Measurements from ENCODE around the gene EGLN3. TPM values are rescaled to one million over a fixed set of nuclear protein-coding genes. Genes with fewer than 3 reads are reported as not detected.

The EGLN3 gene
- total RNA-seq, 1 experiment from 2014 or later = 9.5 TPM

DNA sequence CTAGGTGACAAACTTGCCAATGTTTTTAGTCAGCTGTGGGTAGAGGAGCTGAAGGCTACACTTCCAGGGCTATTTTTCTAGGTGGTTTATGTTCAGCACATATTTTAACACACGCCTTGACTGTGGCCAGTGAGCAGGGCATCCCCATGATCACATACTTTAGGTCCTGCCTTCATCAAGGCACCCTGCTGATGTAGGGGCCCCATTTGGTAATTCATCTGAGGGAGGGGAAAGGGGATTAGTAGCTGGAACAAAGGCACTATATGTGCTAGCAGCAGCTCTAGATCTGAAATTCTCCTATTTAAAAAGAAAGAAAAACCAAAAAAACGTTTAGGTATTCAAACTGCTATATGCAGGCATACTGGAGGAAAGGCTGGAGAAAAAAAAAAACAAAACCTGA, 14.5 kb downstream of the EGLN3 start:
- ChIA-PET POLR2A (no interaction called here), CTCF (no interaction called here)
- Mint-ChIP-seq H3K36me3 (ENCODE audit: insufficient read depth, unreplicated experiment) (no peaks in the 10 kb centered on the region), H3K4me1 (ENCODE audit: low read depth, unreplicated experiment) (peaks cover 4% of the 10 kb centered on the region), H3K4me3 (ENCODE audit: unreplicated experiment) (no peak overlapping the region), H3K9me3 (ENCODE audit: unreplicated experiment) (no peaks in the 10 kb centered on the region), H3K27ac (ENCODE audit: unreplicated experiment) (no peak overlapping the region), H3K27me3 (ENCODE audit: insufficient read depth, unreplicated experiment) (no peaks in the 10 kb centered on the region)
- H3K4me1 ChIP-seq = peaks cover 7% of the 10 kb centered on the region
- TF ChIP-seq, protein P1, sequence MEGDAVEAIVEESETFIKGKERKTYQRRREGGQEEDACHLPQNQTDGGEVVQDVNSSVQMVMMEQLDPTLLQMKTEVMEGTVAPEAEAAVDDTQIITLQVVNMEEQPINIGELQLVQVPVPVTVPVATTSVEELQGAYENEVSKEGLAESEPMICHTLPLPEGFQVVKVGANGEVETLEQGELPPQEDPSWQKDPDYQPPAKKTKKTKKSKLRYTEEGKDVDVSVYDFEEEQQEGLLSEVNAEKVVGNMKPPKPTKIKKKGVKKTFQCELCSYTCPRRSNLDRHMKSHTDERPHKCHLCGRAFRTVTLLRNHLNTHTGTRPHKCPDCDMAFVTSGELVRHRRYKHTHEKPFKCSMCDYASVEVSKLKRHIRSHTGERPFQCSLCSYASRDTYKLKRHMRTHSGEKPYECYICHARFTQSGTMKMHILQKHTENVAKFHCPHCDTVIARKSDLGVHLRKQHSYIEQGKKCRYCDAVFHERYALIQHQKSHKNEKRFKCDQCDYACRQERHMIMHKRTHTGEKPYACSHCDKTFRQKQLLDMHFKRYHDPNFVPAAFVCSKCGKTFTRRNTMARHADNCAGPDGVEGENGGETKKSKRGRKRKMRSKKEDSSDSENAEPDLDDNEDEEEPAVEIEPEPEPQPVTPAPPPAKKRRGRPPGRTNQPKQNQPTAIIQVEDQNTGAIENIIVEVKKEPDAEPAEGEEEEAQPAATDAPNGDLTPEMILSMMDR (IDR thresholded peaks at IDR 0.05; ENCODE audit: insufficient read depth in 1 of 2, low read depth in 1 of 2, low read length in 1 of 2, severe bottlenecking in 1 of 2, unreplicated experiment in 1 of 2) = no peak
- intact Hi-C loops (cut with micrococcal nuclease; ENCODE audit: unreplicated experiment) = no loop called here
- no peaks in the 10 kb centered on the region for H3K27me3 ChIP-seq (replicated peaks; ENCODE audit: control insufficient read depth, insufficient read depth, low read length)
- no TSS peak for BruUV-seq (replicated peaks)
- no peaks in the 10 kb centered on the region for H3K9me3 ChIP-seq
- no peak overlapping the region for H3K4me3 ChIP-seq (ENCODE audit: low read depth, low read length)
- DNase-seq = no peak
- H3K36me3 ChIP-seq (ENCODE audit: control insufficient read depth, insufficient read depth, low read length) = no peaks in the 10 kb centered on the region

DNA sequence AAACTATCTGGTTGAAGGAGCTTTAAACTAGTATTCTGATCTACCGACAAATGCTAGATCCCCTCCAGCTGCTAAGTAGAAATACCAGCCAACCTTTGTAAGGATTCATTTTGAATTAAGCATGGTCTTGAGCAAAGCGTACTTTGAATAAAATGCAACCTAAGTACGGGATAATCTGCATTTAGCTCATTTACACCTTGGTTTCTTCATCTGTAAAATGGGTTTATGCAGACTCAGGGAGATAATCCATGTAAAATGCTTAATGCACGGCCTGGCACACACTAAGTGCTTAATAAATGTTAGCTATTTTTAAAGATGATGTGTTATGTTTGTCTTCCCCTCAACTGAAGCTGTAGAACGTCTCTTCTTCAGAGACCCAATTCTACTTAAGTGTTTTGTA, 15.9 kb downstream of the EGLN3 start:
- no peak for DNase-seq
- H3K4me1 ChIP-seq = peaks cover 7% of the 10 kb centered on the region
- peaks cover 2% of the 10 kb centered on the region for H3K36me3 Mint-ChIP-seq (ENCODE audit: insufficient read depth, unreplicated experiment)
- no peak overlapping the region for H3K4me3 Mint-ChIP-seq (ENCODE audit: unreplicated experiment)
- BruUV-seq (replicated peaks) = no TSS peak
- intact Hi-C loops (cut with micrococcal nuclease; ENCODE audit: unreplicated experiment) = no loop called here
- TF ChIP-seq, protein P1 (IDR thresholded peaks at IDR 0.05; ENCODE audit: insufficient read depth in 1 of 2, low read depth in 1 of 2, low read length in 1 of 2, severe bottlenecking in 1 of 2, unreplicated experiment in 1 of 2) = no peak
- H3K4me3 ChIP-seq (ENCODE audit: low read depth, low read length) = no peak overlapping the region
- H3K36me3 ChIP-seq (ENCODE audit: control insufficient read depth, insufficient read depth, low read length) = no peaks in the 10 kb centered on the region
- H3K27ac Mint-ChIP-seq (ENCODE audit: unreplicated experiment) = no peak overlapping the region
- H3K27me3 Mint-ChIP-seq (ENCODE audit: insufficient read depth, unreplicated experiment) = no peaks in the 10 kb centered on the region
- H3K27me3 ChIP-seq (replicated peaks; ENCODE audit: control insufficient read depth, insufficient read depth, low read length) = no peaks in the 10 kb centered on the region
- ChIA-PET POLR2A (no interaction called here), CTCF (interaction anchor here (1.1 kb wide), 1 partner anchor 86 kb away, joined by 3 read pairs; no protein-coding TSS in a partner anchor)
- peaks cover 8% of the 10 kb centered on the region for H3K4me1 Mint-ChIP-seq (ENCODE audit: low read depth, unreplicated experiment)
- H3K9me3 ChIP-seq = no peaks in the 10 kb centered on the region
- no peaks in the 10 kb centered on the region for H3K9me3 Mint-ChIP-seq (ENCODE audit: unreplicated experiment)

DNA sequence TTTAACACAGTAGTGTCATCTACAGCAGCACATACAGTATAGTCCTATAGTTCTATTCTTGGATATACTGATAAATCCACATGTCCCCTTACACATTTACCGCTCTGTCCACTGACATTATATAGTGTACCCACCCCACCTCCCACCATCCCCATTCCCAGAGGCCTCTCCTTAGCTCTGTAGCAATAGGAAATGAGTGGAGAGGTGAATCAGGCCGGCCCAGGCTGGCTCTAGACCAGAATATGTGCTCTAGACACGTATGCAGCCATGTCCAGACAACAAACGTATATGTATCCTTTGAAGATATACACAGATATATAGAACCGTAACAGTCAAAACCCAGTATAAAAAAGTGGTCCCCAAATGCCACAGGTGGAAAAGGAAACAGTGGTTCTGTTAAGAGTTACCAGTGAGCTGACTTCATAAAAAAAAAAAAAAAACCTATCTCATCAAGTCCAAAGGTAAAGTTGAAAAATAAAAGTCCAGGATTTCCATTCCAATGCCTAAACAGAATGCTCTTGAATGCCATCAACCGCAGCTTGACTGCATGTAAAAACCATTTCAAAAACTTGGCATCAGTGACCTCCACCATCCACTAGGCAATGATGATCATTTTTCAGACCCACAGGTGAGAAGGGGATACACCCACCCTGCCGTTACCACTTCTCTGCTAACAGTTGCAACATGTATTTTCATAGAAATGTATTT, 16.7 kb downstream of the EGLN3 start:
- no peaks in the 10 kb centered on the region for H3K27me3 Mint-ChIP-seq (ENCODE audit: insufficient read depth, unreplicated experiment)
- intact Hi-C loops (cut with micrococcal nuclease; ENCODE audit: unreplicated experiment) = no loop called here
- Histone ChIP-seq H3K27me3 (replicated peaks; ENCODE audit: control insufficient read depth, insufficient read depth, low read length) (no peaks in the 10 kb centered on the region), H3K9me3 (no peaks in the 10 kb centered on the region), H3K4me1 (peaks cover 4% of the 10 kb centered on the region), H3K36me3 (ENCODE audit: control insufficient read depth, insufficient read depth, low read length) (no peaks in the 10 kb centered on the region), H3K4me3 (ENCODE audit: low read depth, low read length) (no peak overlapping the region)
- ChIA-PET POLR2A (no interaction called here), CTCF (no interaction called here)
- H3K36me3 Mint-ChIP-seq (ENCODE audit: insufficient read depth, unreplicated experiment) = peaks cover 6% of the 10 kb centered on the region
- TF ChIP-seq, protein P1 (IDR thresholded peaks at IDR 0.05; ENCODE audit: insufficient read depth in 1 of 2, low read depth in 1 of 2, low read length in 1 of 2, severe bottlenecking in 1 of 2, unreplicated experiment in 1 of 2) = no peak
- no peaks in the 10 kb centered on the region for H3K9me3 Mint-ChIP-seq (ENCODE audit: unreplicated experiment)
- peaks cover 13% of the 10 kb centered on the region for H3K4me1 Mint-ChIP-seq (ENCODE audit: low read depth, unreplicated experiment)
- DNase-seq = no peak
- H3K4me3 Mint-ChIP-seq (ENCODE audit: unreplicated experiment) = no peak overlapping the region
- no TSS peak for BruUV-seq (replicated peaks)
- no peak overlapping the region for H3K27ac Mint-ChIP-seq (ENCODE audit: unreplicated experiment)

All from Caco-2 (cell line).